HG03565 (cell line): Measurements from ENCODE around the gene SHISA9.

Experiments
- ATAC-seq: cut with Tn5 transposase; IDR thresholded peaks from one replicate; pipeline ENCODE4 v1.9.1; 2021; ENCODE audit warnings: mild to moderate bottlenecking, moderate library complexity; ENCODE audit not compliant: unreplicated experiment

Gene SHISA9

DNA sequence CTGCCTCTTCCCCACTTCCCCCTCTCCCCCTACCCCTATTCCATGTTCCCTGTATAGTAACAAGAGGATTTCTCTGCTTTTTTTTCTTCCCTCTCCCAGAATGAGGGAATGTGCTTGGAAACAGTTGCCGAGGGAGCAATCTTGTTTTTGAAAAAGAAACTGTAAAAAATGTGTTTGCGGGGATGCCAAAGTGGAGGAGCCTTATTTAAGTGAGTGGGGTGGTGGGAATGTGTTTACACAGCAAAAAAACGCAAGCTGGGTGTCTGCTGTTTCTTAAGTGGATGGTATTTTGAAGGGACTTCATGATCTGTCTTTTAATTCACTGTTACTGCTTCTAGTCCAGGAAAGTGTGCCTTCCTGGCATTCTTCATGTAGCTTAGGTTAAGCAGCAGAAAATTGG is 254.4 kb downstream of the SHISA9 start:
- no peak for ATAC-seq

DNA sequence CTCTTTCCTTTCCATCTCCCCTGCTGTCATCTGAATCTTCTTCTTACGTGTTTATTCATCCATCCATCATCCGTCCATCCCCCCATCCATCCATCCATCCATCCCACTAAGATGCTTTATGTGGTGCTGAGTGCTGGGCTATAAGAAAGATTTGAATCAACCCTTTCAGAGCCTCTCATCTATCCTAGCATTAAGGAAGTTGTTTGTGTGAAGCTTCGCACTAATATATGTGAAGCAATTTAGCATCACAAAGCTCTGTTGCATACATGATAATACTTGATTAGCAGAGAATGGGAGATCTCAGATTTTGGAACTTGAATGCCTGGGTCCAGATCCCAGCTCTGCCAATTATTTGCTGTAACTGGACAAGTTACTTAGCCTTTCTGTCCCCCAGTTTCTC is 255.7 kb downstream of the SHISA9 start:
- ATAC-seq, result no peak

DNA sequence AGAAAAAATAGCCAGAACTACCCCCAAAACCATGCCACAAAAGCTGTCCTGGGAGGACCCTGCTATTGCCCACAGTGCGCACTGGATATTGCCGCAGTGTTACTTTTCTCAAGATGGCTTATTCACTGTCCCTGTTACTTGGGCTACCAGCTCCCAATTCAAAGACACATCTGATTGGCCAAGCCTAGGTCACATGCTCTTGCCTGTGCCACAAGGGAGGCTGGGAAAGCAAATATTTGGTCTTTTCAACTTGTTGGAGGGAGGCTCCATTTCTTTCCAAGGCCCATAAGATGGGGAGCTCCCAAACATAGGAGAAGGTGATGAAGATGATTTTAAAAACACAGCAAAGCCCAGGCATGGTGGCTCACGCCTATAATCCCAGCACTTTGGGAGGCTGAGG is 257.0 kb downstream of the SHISA9 start:
- no peak for ATAC-seq

DNA sequence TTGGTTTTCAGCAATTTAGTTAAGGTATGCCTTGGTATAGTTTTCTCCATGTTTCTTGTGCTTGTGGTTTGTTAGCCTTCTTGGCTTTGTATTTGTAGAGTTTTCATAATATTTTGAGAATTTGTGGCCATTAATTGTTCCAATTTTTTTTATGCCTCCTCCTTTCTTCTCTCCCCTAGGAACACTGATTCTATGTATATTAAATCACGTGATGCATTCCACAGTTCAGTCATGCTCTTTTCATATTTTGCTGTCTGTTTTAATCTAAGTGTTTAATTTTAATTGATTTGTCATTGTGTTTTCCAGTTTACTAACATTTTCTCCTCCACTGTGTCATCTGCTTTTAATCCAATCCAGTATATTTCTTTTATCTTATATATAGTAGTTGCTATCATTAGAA is 263.6 kb downstream of the SHISA9 start:
- ATAC-seq, result no peak

DNA sequence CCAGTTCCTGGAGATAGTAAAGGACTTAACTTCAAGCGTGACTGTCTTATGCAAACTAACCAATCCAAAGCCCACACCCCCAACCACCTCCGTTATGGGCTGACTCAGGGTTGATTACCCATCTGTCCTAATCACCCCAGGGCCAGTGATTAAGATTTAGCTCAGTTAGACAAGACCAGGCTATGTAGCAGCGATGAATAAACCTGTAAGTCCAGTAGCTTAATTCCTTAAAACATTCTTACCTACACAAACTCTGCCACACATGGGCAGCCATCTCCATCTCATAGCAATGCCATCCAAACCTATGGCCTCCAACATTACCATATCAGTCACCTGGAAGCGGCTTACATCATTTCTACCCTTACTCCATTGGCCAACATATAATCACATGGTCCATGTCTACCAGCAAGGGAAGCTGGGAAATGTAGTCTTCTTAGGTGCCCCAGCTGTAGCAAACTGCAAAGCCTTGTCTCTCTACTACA is 266.7 kb downstream of the SHISA9 start:
- ATAC-seq, result no peak

DNA sequence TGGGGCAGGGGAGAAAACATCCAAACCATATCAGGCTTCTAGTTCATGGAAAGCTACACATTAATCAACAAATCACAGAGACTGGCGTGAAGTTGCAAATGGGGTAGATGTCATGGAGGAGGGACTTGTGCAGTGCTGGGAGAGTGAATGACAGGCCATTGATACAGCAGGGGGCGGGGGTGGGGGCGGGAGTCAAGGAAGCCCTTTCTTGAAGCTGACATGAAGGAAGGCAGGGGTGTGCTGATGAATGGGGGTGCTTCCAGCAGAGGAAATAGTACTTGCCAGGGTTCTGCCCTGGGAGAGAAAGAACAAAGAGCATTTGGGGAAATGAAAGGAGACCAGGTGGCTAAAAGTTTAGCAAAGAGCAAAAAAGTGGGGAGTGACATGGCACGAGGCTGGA is 269.9 kb downstream of the SHISA9 start:
- ATAC-seq, result no peak

DNA sequence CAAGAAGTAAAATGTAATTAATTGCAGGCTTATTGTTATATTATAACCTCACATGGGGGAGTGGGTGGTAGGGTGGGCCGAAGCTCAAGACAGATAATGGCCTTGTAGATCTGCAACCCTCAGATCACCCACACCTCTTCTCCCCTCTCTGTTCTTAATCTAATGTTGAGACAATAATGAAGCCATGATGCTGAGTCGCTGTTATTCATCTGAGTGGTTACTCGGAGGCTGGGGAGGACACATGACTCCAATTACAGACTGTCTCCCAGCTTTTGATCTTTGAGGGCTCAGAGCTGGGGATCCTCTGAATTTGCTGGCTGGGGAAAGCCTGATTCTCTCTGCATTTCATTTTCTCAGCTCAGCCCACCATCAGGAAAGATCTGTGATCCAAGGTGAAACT is 275.3 kb downstream of the SHISA9 start:
- ATAC-seq, result no peak

DNA sequence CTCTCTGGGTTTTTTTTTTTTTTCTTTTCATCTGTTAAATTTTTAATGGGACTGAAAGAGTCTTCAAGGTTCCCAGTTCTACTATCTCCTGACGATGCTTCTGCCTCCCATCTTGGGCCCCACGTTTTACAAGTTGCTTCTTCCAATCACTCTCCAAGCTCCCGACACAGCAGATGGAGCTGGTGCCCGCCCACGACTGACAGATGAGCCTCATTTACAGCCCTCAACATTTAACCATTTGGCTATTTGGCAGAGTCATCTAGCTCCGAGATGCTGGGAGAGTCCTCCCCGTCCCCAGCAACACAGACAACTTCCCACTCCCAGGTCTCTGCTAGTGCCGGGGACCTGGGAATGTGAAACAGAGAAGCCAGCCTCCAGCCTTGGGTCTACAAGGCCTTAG is 276.9 kb downstream of the SHISA9 start:
- ATAC-seq, result no peak

DNA sequence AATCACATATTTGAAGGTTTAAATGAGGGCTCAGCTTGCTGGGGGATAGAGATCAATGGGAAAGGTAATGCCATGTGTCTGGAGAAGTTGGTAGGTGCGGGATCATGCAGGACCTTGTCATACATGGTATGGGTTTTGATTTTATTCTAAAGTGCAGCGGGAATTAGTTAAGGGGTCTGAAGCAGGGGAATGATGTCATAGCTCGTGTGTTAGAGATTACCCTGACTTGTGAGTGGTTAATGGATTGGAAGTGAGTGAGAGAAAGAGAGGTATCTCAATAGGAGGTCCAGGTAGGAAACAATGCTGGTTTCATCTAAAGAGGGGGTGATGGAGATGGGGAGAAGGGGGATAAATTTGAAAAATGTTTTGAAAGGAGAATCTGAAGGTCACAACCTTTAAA is 280.0 kb downstream of the SHISA9 start:
- no peak for ATAC-seq

DNA sequence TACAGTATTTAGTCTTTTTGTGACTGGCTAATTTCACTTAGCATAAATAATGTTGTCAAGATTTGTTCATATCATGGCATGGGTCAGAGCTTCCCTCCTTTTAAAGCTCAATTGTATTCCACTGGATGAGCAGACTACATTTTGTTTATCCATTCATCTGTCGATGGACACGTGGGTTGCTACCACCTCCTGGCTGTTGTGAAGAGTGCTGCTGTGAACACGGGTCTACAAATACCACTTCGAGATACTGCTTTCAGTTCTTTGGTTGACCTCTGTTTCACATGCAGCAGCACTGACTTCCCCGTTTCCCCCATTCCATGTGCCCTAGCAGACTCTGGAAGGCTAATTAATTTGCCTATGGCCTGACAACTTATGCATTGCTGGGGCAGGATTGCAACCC is 285.4 kb downstream of the SHISA9 start:
- ATAC-seq, result no peak

DNA sequence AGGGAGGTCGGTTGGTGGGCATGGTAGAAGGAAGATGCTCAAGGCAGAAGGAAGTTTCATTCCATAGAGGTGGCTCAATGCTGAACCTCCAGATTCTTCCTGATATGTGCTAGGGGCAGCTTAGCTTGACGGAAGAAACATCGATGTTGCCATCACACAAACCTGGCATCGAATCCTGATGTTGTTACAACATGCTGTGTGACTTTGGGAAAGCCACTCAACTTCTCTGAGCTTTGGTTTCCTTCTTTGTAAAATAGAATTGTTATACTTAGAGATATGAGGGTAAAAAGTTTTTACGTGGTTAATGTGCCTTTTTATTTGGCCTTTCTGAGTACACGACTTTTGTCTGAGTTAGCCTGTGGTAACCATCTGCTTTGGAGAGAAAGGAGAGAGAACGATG is 287.9 kb downstream of the SHISA9 start:
- no peak for ATAC-seq

DNA sequence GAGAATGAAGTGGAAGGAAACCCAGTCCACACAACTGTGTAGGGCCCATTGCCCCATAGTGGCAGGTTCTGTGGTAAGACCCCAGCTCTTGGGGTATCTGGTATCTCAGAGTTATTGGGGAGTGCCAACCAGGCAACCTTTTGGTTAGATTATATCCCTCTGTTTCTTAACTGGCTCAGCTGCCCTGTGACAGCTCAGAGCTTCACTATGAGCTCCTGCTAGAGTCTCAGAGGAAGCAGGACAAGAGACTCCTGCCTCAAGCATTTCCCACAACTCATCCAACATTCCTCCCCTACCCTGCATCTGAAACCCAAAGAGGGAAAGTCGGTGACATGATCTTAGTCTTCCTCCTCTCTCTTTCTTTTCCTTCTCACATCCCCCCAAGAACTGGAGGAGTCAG is 292.3 kb downstream of the SHISA9 start:
- no peak for ATAC-seq

DNA sequence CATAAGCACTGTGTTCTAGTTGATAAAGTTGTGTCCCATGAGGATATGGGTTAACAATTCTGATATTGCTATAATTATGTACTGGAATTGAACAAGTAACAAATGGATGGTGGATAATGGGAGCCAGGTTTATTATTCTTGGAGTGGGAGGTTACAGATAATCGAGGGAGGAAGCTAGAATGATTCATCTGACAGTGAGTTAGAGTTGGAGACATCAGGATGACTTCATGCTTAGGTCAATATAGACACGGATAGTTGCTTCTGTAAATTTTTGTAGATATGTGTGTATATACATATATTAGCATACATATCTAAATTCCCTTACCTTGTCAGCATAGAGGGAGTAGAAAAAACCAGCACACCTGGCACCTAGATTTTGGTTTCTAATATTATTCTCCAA is 293.4 kb downstream of the SHISA9 start:
- ATAC-seq, result no peak

DNA sequence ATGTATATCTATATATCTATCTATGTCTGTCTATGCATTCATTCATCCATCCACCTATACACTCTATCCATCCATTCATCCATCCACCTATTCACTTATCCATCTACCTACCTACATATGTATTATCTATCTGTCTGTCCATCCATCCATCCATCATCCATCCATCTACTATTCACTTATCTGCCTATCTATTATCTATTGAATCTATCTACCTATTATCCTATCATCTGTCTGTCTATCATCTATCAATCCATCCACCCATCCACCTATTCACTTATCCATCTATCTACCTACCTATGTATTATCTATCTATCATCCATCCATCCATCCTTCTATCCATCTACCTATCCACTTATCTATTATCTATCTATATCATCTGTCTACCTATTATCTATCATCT is 302.3 kb downstream of the SHISA9 start:
- ATAC-seq, result no peak

DNA sequence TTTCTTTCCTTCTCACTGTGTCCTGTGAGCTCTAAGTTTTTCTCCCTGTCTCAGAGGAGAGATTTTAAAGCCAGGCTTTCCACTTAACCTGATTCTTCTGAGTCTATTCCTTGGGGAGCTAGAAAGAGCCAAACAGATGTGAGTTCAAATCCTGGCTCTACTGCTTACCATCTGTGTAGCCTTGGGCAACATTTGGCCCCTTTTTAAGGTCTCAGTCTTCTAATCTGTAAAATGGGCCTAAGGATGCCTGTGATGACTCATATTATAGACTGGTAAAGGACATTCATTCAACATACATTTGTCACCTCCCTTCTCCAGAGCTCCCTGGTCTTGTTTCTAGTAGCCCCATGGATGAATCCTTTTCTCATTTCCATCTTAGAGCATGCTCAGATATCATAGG is 304.0 kb downstream of the SHISA9 start:
- ATAC-seq, result no peak

DNA sequence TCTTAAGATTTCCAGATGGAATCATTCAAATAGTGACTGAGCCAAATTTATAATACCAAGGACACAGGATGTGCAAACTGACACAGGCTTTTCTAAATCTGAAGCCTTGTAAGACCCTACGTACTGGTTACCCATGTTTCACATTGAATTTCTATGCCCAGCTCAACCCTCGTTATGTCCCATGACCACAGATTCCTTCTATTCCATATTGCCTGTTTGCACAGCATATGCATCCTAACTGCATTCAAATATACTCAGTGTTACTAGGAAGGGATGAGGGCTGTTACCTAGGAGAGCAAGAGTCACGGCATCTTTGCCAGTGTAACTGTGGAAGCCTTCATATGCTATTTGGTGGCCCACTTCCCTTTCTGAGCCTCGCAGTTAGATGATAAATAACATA is 305.2 kb downstream of the SHISA9 start:
- no peak for ATAC-seq

DNA sequence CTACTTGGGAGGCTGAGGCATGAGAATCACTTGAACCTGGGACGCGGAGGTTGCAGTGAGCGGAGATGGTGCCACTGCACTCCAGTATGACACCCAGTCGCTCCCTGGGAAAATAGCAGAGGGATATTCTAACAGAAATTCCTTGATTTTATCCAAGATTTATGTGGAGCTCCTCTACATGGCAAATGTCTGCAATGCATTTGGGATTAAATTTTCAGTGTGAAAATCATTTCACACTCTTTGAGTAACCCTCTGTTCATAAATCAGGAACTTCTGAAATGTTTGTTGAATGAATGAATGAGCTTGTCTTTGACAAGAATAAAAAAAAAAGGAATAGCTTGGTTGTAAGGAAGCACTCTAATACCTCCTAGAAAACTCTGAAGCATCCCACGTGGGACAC is 305.8 kb downstream of the SHISA9 start:
- no peak for ATAC-seq

DNA sequence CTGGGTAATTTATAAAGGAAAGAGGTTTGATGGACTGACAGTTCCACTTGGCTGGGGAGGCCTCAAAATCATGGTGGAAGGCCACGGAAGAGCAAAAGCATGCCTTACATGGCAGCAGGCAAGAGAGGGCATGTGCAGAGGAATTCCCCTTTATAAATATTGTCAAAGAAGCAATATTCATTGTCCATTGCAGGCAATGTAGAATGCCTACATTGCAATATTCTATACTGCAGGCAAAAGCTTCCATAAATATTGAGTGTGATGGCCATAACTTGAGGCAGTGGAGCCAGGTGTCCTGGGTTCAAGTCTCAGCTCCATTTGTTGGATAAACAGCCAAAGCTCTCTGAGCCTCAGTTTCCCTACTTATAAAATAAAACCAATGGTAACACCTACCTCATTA is 322.3 kb downstream of the SHISA9 start:
- no peak for ATAC-seq

DNA sequence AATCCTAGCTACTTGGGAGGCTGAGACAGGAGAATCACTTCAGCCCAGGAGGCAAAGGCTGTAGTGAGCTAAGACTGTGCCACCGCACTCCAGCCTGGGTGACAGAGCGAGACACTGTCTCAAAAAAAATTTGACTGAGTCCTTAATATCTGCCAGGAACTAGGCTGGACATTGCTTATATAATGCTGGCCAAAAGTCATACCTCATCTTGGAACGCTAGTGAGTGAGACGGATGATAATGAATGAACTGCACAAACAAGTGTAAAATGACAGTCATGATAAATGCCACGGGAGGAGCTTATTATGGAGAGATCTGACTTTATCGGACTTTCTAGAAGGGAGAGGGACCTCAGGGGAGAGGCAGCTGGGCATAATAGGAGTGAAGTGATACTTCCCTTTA is 327.6 kb downstream of the SHISA9 start:
- no peak for ATAC-seq

DNA sequence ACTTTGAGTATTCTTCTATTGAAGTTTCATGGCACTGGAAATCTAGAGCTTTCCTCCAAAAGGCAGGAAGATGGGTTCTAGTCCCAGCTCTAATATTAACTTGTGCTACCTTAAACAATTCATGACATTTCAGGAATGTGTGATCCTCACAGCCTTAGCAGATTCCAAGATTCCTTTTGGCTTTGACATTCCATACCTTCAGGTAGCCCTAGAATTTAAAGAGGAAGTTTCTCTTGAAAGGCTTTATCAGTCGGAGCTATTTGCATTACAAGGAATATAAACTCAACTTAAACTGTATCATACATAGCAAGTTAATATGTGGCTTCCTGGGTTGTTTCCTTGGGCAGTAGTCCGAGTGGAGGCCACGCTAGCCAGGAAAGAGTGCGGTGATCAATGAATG is 330.0 kb downstream of the SHISA9 start:
- no peak for ATAC-seq

DNA sequence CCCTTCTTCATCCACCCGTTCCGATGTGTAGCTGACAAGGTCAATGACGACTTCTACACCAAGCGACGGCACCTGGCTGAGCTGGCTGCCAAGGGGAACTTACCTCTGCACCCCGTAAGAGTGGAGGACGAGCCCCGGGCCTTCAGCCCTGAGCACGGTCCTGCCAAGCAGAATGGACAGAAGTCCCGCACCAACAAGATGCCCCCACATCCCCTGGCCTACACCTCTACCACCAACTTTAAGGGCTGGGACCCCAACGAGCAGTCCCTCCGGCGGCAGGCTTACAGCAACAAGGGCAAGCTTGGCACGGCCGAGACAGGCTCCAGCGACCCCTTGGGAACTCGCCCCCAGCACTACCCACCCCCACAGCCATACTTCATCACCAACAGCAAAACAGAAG is 333.6 kb downstream of the SHISA9 start:
- no peak for ATAC-seq

DNA sequence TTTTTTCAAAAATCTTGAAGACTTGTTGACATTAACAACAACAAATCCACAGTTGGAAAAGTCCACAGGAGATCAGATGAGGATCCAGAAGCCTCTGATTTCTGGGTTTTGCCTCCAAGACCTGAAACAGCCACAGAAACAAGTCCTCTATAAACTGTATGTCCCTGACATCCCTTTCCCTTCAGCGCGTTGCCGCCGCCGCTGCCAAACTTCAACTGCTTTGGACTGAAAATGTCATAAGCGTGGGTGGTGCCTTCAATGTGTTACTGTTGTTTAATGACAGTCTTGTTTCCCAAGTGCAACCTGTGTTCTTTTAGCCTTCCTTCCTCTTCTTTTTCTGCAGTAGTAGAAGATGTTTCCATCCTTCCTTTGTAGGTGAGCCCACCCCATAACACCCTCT is 334.9 kb downstream of the SHISA9 start:
- ATAC-seq, result no peak

DNA sequence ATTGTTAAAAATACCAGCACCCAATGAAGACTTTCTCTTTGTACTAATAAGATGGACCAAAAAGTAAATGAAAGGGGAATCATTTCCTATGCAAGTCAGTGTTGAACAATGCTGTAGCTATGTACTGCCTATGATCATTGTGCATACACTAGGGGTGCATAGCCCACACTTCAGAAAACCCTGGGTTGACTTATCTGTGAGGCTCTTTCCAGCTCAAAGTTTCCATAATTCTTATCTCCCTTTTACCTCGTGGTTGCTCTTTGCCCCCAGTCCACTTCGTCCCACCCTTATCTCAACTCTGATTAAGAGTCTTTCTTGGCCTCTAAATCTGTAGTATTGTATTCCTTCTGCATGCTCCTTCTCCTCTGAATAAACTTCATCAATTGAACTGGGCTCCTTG is 336.8 kb downstream of the SHISA9 start:
- no peak for ATAC-seq

DNA sequence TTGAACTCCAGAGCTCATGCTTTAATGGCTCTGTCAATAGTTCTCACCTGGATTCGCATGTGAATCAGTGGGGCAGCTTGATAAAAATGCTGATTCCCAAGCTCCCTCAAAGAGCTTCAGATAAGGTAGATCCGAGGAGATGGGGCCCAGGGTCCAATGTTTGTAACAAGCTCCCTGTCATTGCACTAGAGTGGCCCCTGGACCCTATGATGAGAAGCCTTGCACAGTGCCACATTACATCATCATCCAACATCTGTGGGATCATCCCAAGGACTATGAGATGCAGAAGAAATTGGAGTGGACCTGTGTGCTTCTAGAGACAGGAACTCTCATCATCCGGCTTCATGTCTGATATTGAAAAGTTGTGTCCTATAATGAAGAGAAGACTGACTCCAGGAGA is 340.8 kb downstream of the SHISA9 start:
- ATAC-seq, result no peak
